SU-DHL-6 (cell line): ENCODE results near the gene POLD4.

ENCODE experiments used
- CTCF ChIP-seq: fragments of 200-600 bp; sonication (generic); IDR thresholded peaks from one replicate; pipeline ENCODE4 v1.5.1; 2017; ENCODE audit warnings: antibody characterized with exemption, mild to moderate bottlenecking, low read length, moderate library complexity; ENCODE audit not compliant: insufficient read depth, poor library complexity, severe bottlenecking
- EZH2phosphoT487 ChIP-seq: fragments of 200-600 bp; sonication (generic), shearing (Covaris generic); conservative IDR thresholded peaks from 2 replicates; pipeline ENCODE4 v1.6.1; 2018; ENCODE audit warnings: mild to moderate bottlenecking, antibody characterized with exemption, low read length, moderate library complexity, mixed read lengths

DNA sequence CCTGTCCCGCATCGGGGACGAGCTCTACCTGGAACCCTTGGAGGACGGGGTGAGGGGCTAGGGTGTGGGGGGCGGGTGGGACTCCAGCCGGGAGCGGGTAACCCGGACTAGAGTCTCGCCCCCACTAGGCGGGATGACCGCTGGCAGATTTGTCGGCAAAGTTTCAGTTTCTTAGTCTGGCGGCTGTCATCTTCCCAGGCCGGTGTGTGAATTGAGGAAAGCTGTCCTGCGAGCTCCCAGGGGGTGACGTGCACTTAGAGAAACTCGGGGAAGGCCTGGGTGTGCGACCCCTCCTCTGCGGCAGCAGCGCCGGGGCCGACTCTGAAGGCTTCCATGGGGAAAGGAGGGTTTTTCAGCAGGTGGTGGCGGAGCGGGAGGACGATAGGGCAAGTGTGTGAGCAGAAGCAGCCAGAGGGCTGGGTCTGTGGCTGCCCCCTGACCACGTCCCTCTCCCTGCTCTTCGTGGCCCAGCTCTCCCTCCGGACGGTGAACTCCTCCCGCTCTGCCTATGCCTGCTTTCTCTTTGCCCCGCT, 38.9 kb upstream of the POLD4 start:
- TF ChIP-seq CTCF (no peak), EZH2phosphoT487 (no peak)
